ENCODE data around the gene NPL.

The NPL gene

DNA sequence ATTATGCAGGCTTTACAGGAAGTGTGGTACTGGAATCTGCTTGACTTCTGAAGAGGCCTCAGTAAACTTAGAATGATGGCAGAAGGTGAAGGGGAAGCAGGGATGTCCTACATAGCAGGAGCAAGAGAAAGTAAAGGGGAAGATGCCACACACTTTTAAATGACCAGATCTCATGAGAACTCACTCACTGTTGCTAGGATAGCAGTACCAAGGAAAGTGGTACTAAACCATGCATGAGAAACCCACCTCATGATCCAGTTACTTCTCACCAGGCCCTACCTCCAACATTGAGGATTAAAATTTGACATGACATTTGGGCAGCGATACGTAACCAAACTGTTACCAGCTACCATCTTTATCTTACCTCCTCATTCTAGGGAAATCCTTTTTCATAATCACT, 59.2 kb downstream of the NPL start:
- peaks cover 100% of the 10 kb centered on the region for H3K36me3 ChIP-seq (ENCODE audit: low read depth)
- H3K27ac ChIP-seq (ENCODE audit: poor library complexity, severe bottlenecking): no peak overlapping the region
- peaks cover 5% of the 10 kb centered on the region for H3K4me1 ChIP-seq (ENCODE audit: insufficient read depth, poor library complexity, severe bottlenecking)
- DNase-seq (ENCODE audit: low spot score): no peak
- H3K9me3 ChIP-seq (ENCODE audit: severe bottlenecking): no peaks in the 10 kb centered on the region
- no peak overlapping the region for H3K4me3 ChIP-seq (ENCODE audit: severe bottlenecking)
- TF ChIP-seq, protein P1, sequence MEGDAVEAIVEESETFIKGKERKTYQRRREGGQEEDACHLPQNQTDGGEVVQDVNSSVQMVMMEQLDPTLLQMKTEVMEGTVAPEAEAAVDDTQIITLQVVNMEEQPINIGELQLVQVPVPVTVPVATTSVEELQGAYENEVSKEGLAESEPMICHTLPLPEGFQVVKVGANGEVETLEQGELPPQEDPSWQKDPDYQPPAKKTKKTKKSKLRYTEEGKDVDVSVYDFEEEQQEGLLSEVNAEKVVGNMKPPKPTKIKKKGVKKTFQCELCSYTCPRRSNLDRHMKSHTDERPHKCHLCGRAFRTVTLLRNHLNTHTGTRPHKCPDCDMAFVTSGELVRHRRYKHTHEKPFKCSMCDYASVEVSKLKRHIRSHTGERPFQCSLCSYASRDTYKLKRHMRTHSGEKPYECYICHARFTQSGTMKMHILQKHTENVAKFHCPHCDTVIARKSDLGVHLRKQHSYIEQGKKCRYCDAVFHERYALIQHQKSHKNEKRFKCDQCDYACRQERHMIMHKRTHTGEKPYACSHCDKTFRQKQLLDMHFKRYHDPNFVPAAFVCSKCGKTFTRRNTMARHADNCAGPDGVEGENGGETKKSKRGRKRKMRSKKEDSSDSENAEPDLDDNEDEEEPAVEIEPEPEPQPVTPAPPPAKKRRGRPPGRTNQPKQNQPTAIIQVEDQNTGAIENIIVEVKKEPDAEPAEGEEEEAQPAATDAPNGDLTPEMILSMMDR (IDR thresholded peaks at IDR 0.05; ENCODE audit: poor library complexity, severe bottlenecking): no peak
- H3K27me3 ChIP-seq (ENCODE audit: insufficient read depth, poor library complexity, severe bottlenecking): no peaks in the 10 kb centered on the region
- ATAC-seq (ENCODE audit: low read depth): no peak

DNA sequence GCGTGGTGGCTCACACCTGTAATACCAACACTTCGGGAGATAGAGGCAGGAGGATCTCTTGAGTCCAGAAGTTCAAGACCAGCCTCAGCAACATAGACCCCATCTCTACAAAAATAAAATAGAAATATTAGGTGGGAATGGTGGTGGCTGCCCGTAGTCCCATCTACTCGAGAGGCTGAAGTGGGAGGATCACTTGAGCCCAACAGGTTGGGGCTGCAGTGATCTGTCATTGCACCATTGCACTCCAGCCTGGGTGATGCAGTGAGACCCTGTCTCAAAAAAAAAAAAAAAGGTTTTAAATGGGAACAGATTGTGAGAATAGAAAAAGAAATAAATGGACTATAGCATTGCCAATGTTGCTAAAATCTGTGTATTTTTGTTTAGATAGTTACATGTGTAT, 60.7 kb downstream of the NPL start:
- ATAC-seq (ENCODE audit: low read depth) (no peak), DNase-seq (ENCODE audit: low spot score) (no peak)
- TF ChIP-seq, protein P1 (IDR thresholded peaks at IDR 0.05; ENCODE audit: poor library complexity, severe bottlenecking): no peak
- Histone ChIP-seq H3K9me3 (ENCODE audit: severe bottlenecking) (no peaks in the 10 kb centered on the region), H3K4me1 (ENCODE audit: insufficient read depth, poor library complexity, severe bottlenecking) (peaks cover 5% of the 10 kb centered on the region), H3K27me3 (ENCODE audit: insufficient read depth, poor library complexity, severe bottlenecking) (no peaks in the 10 kb centered on the region), H3K36me3 (ENCODE audit: low read depth) (peaks cover 100% of the 10 kb centered on the region), H3K27ac (ENCODE audit: poor library complexity, severe bottlenecking) (no peak overlapping the region), H3K4me3 (ENCODE audit: severe bottlenecking) (no peak overlapping the region)

DNA sequence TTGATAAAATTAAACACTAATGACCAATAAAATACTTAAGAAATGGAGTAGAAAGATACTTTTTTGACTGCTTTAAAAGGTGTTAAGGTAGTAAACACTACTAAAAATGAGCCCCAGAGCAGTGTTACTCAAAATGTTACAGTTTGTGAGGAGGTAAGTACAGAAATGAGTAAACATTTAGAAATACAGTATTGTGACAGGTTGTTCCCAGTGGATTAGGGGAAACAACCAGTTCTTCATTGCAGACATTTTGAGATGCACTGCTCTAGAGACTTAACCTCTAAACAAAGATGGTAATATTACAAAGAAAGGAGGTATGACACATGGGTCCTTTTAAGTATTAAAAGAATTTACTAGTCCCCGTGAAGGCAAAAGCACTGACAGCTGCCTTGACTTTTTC, 62.3 kb downstream of the NPL start:
- DNase-seq (ENCODE audit: low spot score) (no peak), ATAC-seq (ENCODE audit: low read depth) (no peak)
- H3K27me3 ChIP-seq (ENCODE audit: insufficient read depth, poor library complexity, severe bottlenecking): no peaks in the 10 kb centered on the region
- peaks cover 100% of the 10 kb centered on the region for H3K36me3 ChIP-seq (ENCODE audit: low read depth)
- H3K4me3 ChIP-seq (ENCODE audit: severe bottlenecking): no peak overlapping the region
- H3K9me3 ChIP-seq (ENCODE audit: severe bottlenecking): no peaks in the 10 kb centered on the region
- peaks cover 5% of the 10 kb centered on the region for H3K4me1 ChIP-seq (ENCODE audit: insufficient read depth, poor library complexity, severe bottlenecking)
- TF ChIP-seq, protein P1 (IDR thresholded peaks at IDR 0.05; ENCODE audit: poor library complexity, severe bottlenecking): no peak
- no peak overlapping the region for H3K27ac ChIP-seq (ENCODE audit: poor library complexity, severe bottlenecking)

DNA sequence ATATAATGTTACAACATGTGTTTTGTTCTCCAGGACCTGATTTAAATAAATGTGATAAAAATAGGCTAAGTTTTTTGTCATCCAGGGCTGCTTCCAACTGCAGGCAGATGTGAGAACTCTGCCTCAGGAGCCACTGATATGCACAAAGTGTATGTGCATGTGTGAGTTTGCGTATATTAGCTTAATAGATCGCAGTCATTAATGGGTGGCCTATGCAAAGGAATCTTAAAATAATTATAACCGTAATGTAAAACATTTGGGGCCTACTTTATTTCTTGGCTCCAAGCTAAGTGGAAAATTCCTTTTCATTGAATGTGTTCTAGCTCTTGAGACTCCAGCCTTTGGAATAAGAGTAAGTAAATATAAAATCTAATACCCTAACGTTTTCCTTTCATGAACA, 66.3 kb downstream of the NPL start:
- no peaks in the 10 kb centered on the region for H3K27me3 ChIP-seq (ENCODE audit: insufficient read depth, poor library complexity, severe bottlenecking)
- H3K4me3 ChIP-seq (ENCODE audit: severe bottlenecking): no peak overlapping the region
- TF ChIP-seq, protein P1 (IDR thresholded peaks at IDR 0.05; ENCODE audit: poor library complexity, severe bottlenecking): no peak
- no peak overlapping the region for H3K27ac ChIP-seq (ENCODE audit: poor library complexity, severe bottlenecking)
- ATAC-seq (ENCODE audit: low read depth): no peak
- H3K36me3 ChIP-seq (ENCODE audit: low read depth): peaks cover 100% of the 10 kb centered on the region
- H3K9me3 ChIP-seq (ENCODE audit: severe bottlenecking): no peaks in the 10 kb centered on the region
- H3K4me1 ChIP-seq (ENCODE audit: insufficient read depth, poor library complexity, severe bottlenecking): no peaks in the 10 kb centered on the region
- no peak for DNase-seq (ENCODE audit: low spot score)

DNA sequence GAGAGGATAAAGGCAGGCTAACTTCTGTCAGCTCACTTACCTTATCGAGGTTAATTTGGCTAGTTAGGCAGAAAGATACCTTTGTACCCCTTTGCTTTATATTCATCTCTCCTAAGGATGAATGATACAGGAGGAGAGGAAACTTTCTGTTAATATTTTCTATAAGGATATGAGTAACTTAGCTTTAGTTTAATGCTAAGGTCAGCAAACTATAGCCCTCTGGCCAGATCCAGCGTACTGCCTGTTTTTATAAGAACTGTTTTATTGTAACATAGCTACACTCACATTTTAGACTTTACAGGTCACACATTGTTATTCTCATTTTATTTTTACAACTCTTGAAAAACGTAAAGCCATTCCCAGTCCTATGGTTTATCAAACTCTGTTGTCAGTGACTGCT, 67.6 kb downstream of the NPL start:
- Histone ChIP-seq H3K4me3 (ENCODE audit: severe bottlenecking) (no peak overlapping the region), H3K27ac (ENCODE audit: poor library complexity, severe bottlenecking) (no peak overlapping the region), H3K4me1 (ENCODE audit: insufficient read depth, poor library complexity, severe bottlenecking) (no peaks in the 10 kb centered on the region), H3K27me3 (ENCODE audit: insufficient read depth, poor library complexity, severe bottlenecking) (no peaks in the 10 kb centered on the region), H3K36me3 (ENCODE audit: low read depth) (peaks cover 100% of the 10 kb centered on the region), H3K9me3 (ENCODE audit: severe bottlenecking) (no peaks in the 10 kb centered on the region)
- DNase-seq (ENCODE audit: low spot score) (no peak), ATAC-seq (ENCODE audit: low read depth) (no peak)
- TF ChIP-seq, protein P1 (IDR thresholded peaks at IDR 0.05; ENCODE audit: poor library complexity, severe bottlenecking): no peak

Measured in RWPE2 (cell line).